Gastroesophageal sphincter (tissue), 4 donors: Measurements from ENCODE around the gene NDUFB4. TPM values are rescaled to one million over a fixed set of nuclear protein-coding genes. Genes with fewer than 3 reads are reported as not detected.
"Not testable (repeated sequence)": the region's sequence is repeated elsewhere in the genome, so short reads cannot be mapped to it uniquely, and the experiment has no call there.

Experiments used
- ATAC-seq: fragments of 150-250 bp; one replicate; pipeline ENCODE4 v1.9.1; 2016; ENCODE audit warnings: mild to moderate bottlenecking, moderate library complexity
- H3K27ac ChIP-seq, 4 donors: fragments of 200-600 bp; sonication (generic) in 3 of 4; 1 replicate in 3 of 4; 2 replicates in 1 of 4; pipeline ENCODE4 v1.5.1; 2016 to 2019
- H3K27me3 ChIP-seq: fragments of 200-600 bp; sonication (generic); one replicate; pipeline ENCODE4 v1.5.1; 2019
- H3K36me3 ChIP-seq, 2 donors: fragments of 200-600 bp; sonication (generic); one replicate each; pipeline ENCODE4 v1.5.1; 2019; ENCODE audit warnings: control low read depth in 1 of 2
- H3K4me1 ChIP-seq, 3 donors: fragments of 200-600 bp; sonication (generic); 1 replicate in 2 of 3; 2 replicates in 1 of 3; pipeline ENCODE4 v1.5.1; 2016 to 2019; ENCODE audit warnings: control low read depth in 2 of 3
- H3K4me3 ChIP-seq, 2 donors: fragments of 200-600 bp; sonication (generic); one replicate each; pipeline ENCODE4 v1.5.1; 2019; ENCODE audit warnings: mild to moderate bottlenecking in 1 of 2, moderate library complexity in 1 of 2
- H3K9me3 ChIP-seq, 3 donors: fragments of 200-600 bp; sonication (generic); one replicate each; pipeline ENCODE4 v1.5.1; 2017 to 2019; ENCODE audit warnings: control low read depth in 2 of 3
- CTCF ChIP-seq, 4 experiments: fragments of 200-600 bp in 2 of 4; fragments of 450-650 bp in 2 of 4; sonication (generic) in 1 of 4; IDR thresholded peaks; one replicate each; pipeline ENCODE4 v1.5.1; 2017 to 2019; ENCODE audit warnings: antibody characterized with exemption in 4 of 4, mild to moderate bottlenecking in 2 of 4, moderate library complexity in 2 of 4
- EP300 ChIP-seq: sonication (generic); formaldehyde crosslinking; IDR thresholded peaks from one replicate; pipeline ENCODE4 v1.6.1; 2017; ENCODE audit warnings: antibody characterized with exemption, mild to moderate bottlenecking
- POLR2A ChIP-seq, 2 donors: fragments of 450-650 bp; IDR thresholded peaks; one replicate each; pipeline ENCODE4 v1.6.1; 2017; ENCODE audit warnings: antibody characterized with exemption in 2 of 2, mild to moderate bottlenecking in 2 of 2, moderate library complexity in 1 of 2
- POLR2AphosphoS5 ChIP-seq: sonication (generic); formaldehyde crosslinking; IDR thresholded peaks from one replicate; pipeline ENCODE4 v1.6.1; 2017; ENCODE audit warnings: antibody characterized with exemption
- WGBS, 2 donors: methylation state at CpG; one replicate each; pipeline ENCODE4 v1.1.5; 2018; ENCODE audit warnings: low coverage in 1 of 2; 5-methylcytosine and 5-hydroxymethylcytosine counted together
- total RNA-seq, 4 donors: library from RNA; depleted of rRNA; stranded (reverse); fragments of >200 nt; gene quantifications; one replicate each; pipeline ENCODE4 v1.1.0, GENCODE V29; 2016

Gene NDUFB4
- total RNA-seq, 4 donors from 2014 or later: 123 to 230 (median 151) TPM

GRCh38 chr3:120608506-120608905 is 12.4 kb downstream of the NDUFB4 start:
- ATAC-seq: no peak
- Histone ChIP-seq H3K4me3 (no peak overlapping the region), H3K9me3 (no peaks in the 10 kb centered on the region), H3K4me1 (no peaks in the 10 kb centered on the region), H3K27me3 (no peaks in the 10 kb centered on the region), H3K27ac (no peak overlapping the region), H3K36me3 (peaks cover 0 to 5% of the 10 kb centered on the region in 2 donors)
- 82 to 88% methylated on average over 2 to 4 of the region's 4 CpGs for WGBS, 2 donors
- no peak for TF ChIP-seq CTCF (IDR thresholded peaks at IDR 0.05)
- no peak for TF ChIP-seq POLR2AphosphoS5
- no peak for TF ChIP-seq POLR2A (IDR thresholded peaks at IDR 0.05)
- TF ChIP-seq EP300: no peak

GRCh38 chr3:120614765-120615164 is 18.6 kb downstream of the NDUFB4 start:
- Histone ChIP-seq H3K27me3 (no peaks in the 10 kb centered on the region), H3K36me3 (no peaks in the 10 kb centered on the region), H3K9me3 (no peaks in the 10 kb centered on the region), H3K27ac (no peak overlapping the region), H3K4me3 (no peak overlapping the region), H3K4me1 (no peaks in the 10 kb centered on the region)
- WGBS, 2 donors: 62 to 65% methylated on average over 8 of the region's 8 CpGs
- no peak for ATAC-seq
- TF ChIP-seq EP300 (no peak), POLR2AphosphoS5 (no peak), CTCF (IDR thresholded peaks at IDR 0.05) (no peak), POLR2A (IDR thresholded peaks at IDR 0.05) (no peak)

GRCh38 chr3:120615847-120616609 is 19.9 kb downstream of the NDUFB4 start:
- ATAC-seq: peak; percentile 60
- no peak for TF ChIP-seq EP300
- TF ChIP-seq CTCF (IDR thresholded peaks at IDR 0.05): no peak
- no peak for TF ChIP-seq POLR2AphosphoS5
- TF ChIP-seq POLR2A (IDR thresholded peaks at IDR 0.05): no peak
- Histone ChIP-seq H3K9me3 (no peaks in the 10 kb centered on the region), H3K27me3 (no peaks in the 10 kb centered on the region), H3K36me3 (no peaks in the 10 kb centered on the region), H3K27ac (no peak overlapping the region), H3K4me1 (no peaks in the 10 kb centered on the region), H3K4me3 (no peak overlapping the region)
- WGBS, 2 donors: 79% methylated on average over 3 of the region's 13 CpGs; no CpG with 5 or more reads in 1 of the 2 donors

- ATAC-seq: not testable (repeated sequence)
These were observed 20.6 kb downstream of the NDUFB4 start for GRCh38 chr3:120616745-120617144.

GRCh38 chr3:120622457-120622856 is 26.3 kb downstream of the NDUFB4 start:
- Histone ChIP-seq H3K9me3 (peaks cover 0 to 7% (median 0%) of the 10 kb centered on the region in 3 donors), H3K4me1 (no peaks in the 10 kb centered on the region), H3K27ac (no peak overlapping the region), H3K27me3 (no peaks in the 10 kb centered on the region), H3K36me3 (no peaks in the 10 kb centered on the region), H3K4me3 (no peak overlapping the region)
- TF ChIP-seq CTCF (IDR thresholded peaks at IDR 0.05): no peak
- no peak for TF ChIP-seq EP300
- no peak for TF ChIP-seq POLR2A (IDR thresholded peaks at IDR 0.05)
- no peak for TF ChIP-seq POLR2AphosphoS5
- ATAC-seq: no peak
- WGBS, 2 donors: 81% methylated on average over 3 of the region's 3 CpGs; no CpG with 5 or more reads in 1 of the 2 donors

More at GRCh38 chr3:120616745-120617144, 20.6 kb downstream of the NDUFB4 start:
- not testable (repeated sequence) for H3K4me1 ChIP-seq, H3K36me3 ChIP-seq, H3K9me3 ChIP-seq, H3K27me3 ChIP-seq, H3K27ac ChIP-seq, H3K4me3 ChIP-seq
- 82 to 86% methylated on average over 4 to 8 of the region's 8 CpGs for WGBS, 2 donors
